Ascending aorta (tissue), 2 donors: ENCODE measurements around the gene BLM. TPM values are rescaled to one million over a fixed set of nuclear protein-coding genes. Genes with fewer than 3 reads are reported as not detected.

Experiments
- DNase-seq, 2 donors: peaks; one replicate each; pipeline ENCODE4 v3.0.0-alpha.2; 2019; ENCODE audit warnings: low spot score in 2 of 2
- H3K27ac ChIP-seq, 2 donors: fragments of 200-600 bp; sonication (generic); one replicate each; pipeline ENCODE4 v1.5.1; 2016 to 2017; ENCODE audit warnings: mild to moderate bottlenecking in 1 of 2
- H3K27me3 ChIP-seq: fragments of 200-600 bp; sonication (generic); one replicate; pipeline ENCODE4 v1.5.1; 2017
- H3K36me3 ChIP-seq, 2 donors: fragments of 200-600 bp; sonication (generic); one replicate each; pipeline ENCODE4 v1.5.1; 2016
- H3K4me1 ChIP-seq, 2 donors: fragments of 200-600 bp; sonication (generic); one replicate each; pipeline ENCODE4 v1.5.1; 2016 to 2017; ENCODE audit warnings: mild to moderate bottlenecking in 1 of 2
- H3K4me3 ChIP-seq, 2 donors: fragments of 200-600 bp; sonication (generic); one replicate each; pipeline ENCODE4 v1.5.1; 2016 to 2017; ENCODE audit warnings: mild to moderate bottlenecking in 1 of 2
- H3K9me3 ChIP-seq, 2 donors: fragments of 200-600 bp; sonication (generic); one replicate each; pipeline ENCODE4 v1.5.1; 2016
- CTCF ChIP-seq, 3 experiments: fragments of 200-600 bp in 2 of 3; fragments of 450-650 bp in 1 of 3; sonication (generic) in 2 of 3; IDR thresholded peaks; one replicate each; pipeline ENCODE4 v1.5.1; 2016 to 2019; ENCODE audit warnings: antibody characterized with exemption in 3 of 3, mild to moderate bottlenecking in 1 of 3, moderate library complexity in 1 of 3
- intact Hi-C: fragments of 100-400 bp; cut with DNase I; formaldehyde crosslinking; loops from one replicate; pipeline ENCODE4 v1.15.1; 2023
- total RNA-seq: library from RNA; depleted of rRNA; stranded (reverse); fragments of >200 nt; gene quantifications from one replicate; pipeline ENCODE4 v1.1.0, GENCODE V29; 2016

The BLM gene
- total RNA-seq, 1 donor from 2014 or later: 0.11 TPM

GRCh38 chr15:90807074-90807785 is 90.1 kb downstream of the BLM start:
- no peak overlapping the region for H3K27ac ChIP-seq
- H3K36me3 ChIP-seq: no peaks in the 10 kb centered on the region
- intact Hi-C loops: no loop called here
- no peak for DNase-seq
- no peaks in the 10 kb centered on the region for H3K27me3 ChIP-seq
- H3K9me3 ChIP-seq: no peaks in the 10 kb centered on the region
- no peak overlapping the region for H3K4me3 ChIP-seq
- no peaks in the 10 kb centered on the region for H3K4me1 ChIP-seq
- TF ChIP-seq CTCF (IDR thresholded peaks at IDR 0.05): no peak

- TF ChIP-seq CTCF (IDR thresholded peaks at IDR 0.05): no peak
- intact Hi-C loops: no loop called here
- H3K9me3 ChIP-seq: no peaks in the 10 kb centered on the region
- no peak overlapping the region for H3K27ac ChIP-seq
- no peaks in the 10 kb centered on the region for H3K36me3 ChIP-seq
- no peak overlapping the region for H3K4me3 ChIP-seq
- no peaks in the 10 kb centered on the region for H3K27me3 ChIP-seq
- DNase-seq: no peak
- no peaks in the 10 kb centered on the region for H3K4me1 ChIP-seq
Measured at GRCh38 chr15:90807786-90808086, 90.6 kb downstream of the BLM start.

- intact Hi-C loops: no loop called here
- no peak for TF ChIP-seq CTCF (IDR thresholded peaks at IDR 0.05)
- no peaks in the 10 kb centered on the region for H3K27me3 ChIP-seq
- no peak overlapping the region for H3K4me3 ChIP-seq
- no peaks in the 10 kb centered on the region for H3K36me3 ChIP-seq
- no peak overlapping the region for H3K27ac ChIP-seq
- DNase-seq: no peak
- H3K9me3 ChIP-seq: no peaks in the 10 kb centered on the region
- H3K4me1 ChIP-seq: no peaks in the 10 kb centered on the region
Measured at GRCh38 chr15:90808517-90809235, 91.5 kb downstream of the BLM start.

DNA sequence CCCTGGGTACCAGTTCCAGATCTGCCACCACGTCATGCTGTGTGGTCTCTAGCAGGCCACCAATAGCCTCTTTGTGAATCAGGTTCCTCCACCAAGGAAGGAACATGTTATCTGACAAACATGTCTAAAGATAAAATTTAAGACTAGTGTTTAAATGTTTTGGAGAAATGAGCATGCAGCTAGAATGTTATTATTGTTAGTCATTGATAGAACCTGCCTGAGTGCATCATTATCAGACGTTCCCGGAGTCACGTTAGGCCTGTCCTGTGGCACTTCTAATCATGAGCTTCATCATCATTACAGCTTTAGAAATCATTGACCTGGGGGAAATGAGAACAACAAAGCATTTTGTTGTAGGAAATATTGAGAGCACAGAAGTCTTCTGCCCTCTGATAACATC is 92.4 kb downstream of the BLM start:
- Histone ChIP-seq H3K27ac (no peak overlapping the region), H3K36me3 (no peaks in the 10 kb centered on the region), H3K4me3 (no peak overlapping the region), H3K27me3 (no peaks in the 10 kb centered on the region), H3K9me3 (no peaks in the 10 kb centered on the region), H3K4me1 (no peaks in the 10 kb centered on the region)
- no peak for DNase-seq
- intact Hi-C loops: no loop called here
- no peak for TF ChIP-seq CTCF (IDR thresholded peaks at IDR 0.05)

GRCh38 chr15:90810354-90810753 is 93.2 kb downstream of the BLM start:
- no peaks in the 10 kb centered on the region for H3K4me1 ChIP-seq
- no peak overlapping the region for H3K27ac ChIP-seq
- no peaks in the 10 kb centered on the region for H3K27me3 ChIP-seq
- intact Hi-C loops: no loop called here
- no peaks in the 10 kb centered on the region for H3K9me3 ChIP-seq
- no peaks in the 10 kb centered on the region for H3K36me3 ChIP-seq
- H3K4me3 ChIP-seq: no peak overlapping the region
- DNase-seq: no peak
- TF ChIP-seq CTCF (IDR thresholded peaks at IDR 0.05): no peak
